ENCODE data around the gene SLC2A3.

DNA sequence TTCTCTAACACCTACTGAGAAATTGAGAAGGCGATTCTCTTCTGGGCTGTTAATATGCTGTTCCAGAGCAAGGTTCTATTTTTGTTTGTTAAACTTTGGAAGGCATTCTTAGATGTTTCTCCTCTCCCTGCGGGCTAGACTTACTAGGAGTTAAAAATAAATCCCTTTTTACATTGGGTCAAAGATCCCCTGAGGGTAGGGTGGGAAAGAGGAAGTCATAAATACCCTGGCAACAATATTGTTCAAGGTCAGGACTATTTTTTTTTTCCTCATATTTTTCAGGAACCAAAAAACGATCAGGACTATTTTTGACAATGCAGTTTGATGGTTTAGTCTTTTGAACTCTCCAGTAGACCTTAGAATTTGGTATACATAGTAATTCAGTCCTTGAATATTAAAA lies 51.3 kb downstream of the SLC2A3 start:
- TF ChIP-seq, protein P1, sequence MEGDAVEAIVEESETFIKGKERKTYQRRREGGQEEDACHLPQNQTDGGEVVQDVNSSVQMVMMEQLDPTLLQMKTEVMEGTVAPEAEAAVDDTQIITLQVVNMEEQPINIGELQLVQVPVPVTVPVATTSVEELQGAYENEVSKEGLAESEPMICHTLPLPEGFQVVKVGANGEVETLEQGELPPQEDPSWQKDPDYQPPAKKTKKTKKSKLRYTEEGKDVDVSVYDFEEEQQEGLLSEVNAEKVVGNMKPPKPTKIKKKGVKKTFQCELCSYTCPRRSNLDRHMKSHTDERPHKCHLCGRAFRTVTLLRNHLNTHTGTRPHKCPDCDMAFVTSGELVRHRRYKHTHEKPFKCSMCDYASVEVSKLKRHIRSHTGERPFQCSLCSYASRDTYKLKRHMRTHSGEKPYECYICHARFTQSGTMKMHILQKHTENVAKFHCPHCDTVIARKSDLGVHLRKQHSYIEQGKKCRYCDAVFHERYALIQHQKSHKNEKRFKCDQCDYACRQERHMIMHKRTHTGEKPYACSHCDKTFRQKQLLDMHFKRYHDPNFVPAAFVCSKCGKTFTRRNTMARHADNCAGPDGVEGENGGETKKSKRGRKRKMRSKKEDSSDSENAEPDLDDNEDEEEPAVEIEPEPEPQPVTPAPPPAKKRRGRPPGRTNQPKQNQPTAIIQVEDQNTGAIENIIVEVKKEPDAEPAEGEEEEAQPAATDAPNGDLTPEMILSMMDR (IDR thresholded peaks at IDR 0.05; ENCODE audit: low read depth, low read length): no peak
- no peak for TF ChIP-seq EZH2phosphoT487 (IDR thresholded peaks at IDR 0.05; ENCODE audit: low read depth)
